HepG2 (cell line): ENCODE data around the gene POLR1H. TPM values are rescaled to one million over a fixed set of nuclear protein-coding genes. Genes with fewer than 3 reads are reported as not detected.

Experiments
- ATAC-seq: fragments of 200-7000 bp; cut with Tn5 transposase; 3 replicates; pipeline ENCODE4 v1.9.1; 2020; ENCODE audit warnings: mild to moderate bottlenecking, moderate library complexity
- BruUV-seq: library from RNA; stranded (reverse); fragments of 400-500 nt; replicated peaks from 2 replicates; lab custom pipeline; 2021; lab: Mats Ljungman, UMichigan
- CTCF ChIA-PET: fragments of 300-600 bp; formaldehyde crosslinking; extraction: SDS; loops from one replicate; lab custom pipeline; 2021; ENCODE audit warnings: low total read pairs, inconsistent platforms, low intra/inter-chr PET ratio; lab: Yijun Ruan, JAX
- POLR2A ChIA-PET: fragments of 350-600 bp; sonication (Branson Sonifier 250); formaldehyde crosslinking; loops from one replicate; lab custom pipeline; 2020; ENCODE audit warnings: antibody characterized with exemption, inconsistent platforms; lab: Yijun Ruan, JAX
- DNase-seq: peaks from one replicate; pipeline ENCODE4 v3.0.0-alpha.2; 2015; ENCODE audit warnings: low spot score
- FAIRE-seq: peaks from 3 replicates; lab custom pipeline; 2011; peaks lifted over from hg19 to GRCh38; lab: Jason Lieb, UNC
- H2AFZ ChIP-seq: one replicate; pipeline ENCODE4 v1.6.1; 2011; ENCODE audit warnings: low read length, inconsistent platforms
- H3K27ac ChIP-seq: fragments of 300-600 bp; 3 replicates; pipeline ENCODE4 v1.8.0; 2011; ENCODE audit warnings: mixed run types, mild to moderate bottlenecking, mixed read lengths, low read length, inconsistent platforms; ENCODE audit not compliant: insufficient read depth; ENCODE audit errors: extremely low read length
- H3K27me3 ChIP-seq, 2 experiments: fragments of 200-600 bp in 1 of 2; 2 replicates in 1 of 2; 3 replicates in 1 of 2; pipeline versions ENCODE4 v1.6.0 to v1.8.0; 2011; ENCODE audit warnings: low read length in 2 of 2, mild to moderate bottlenecking in 2 of 2, moderate library complexity in 2 of 2, inconsistent platforms in 1 of 2; ENCODE audit not compliant: insufficient read depth in 2 of 2, control insufficient read depth in 1 of 2
- H3K36me3 ChIP-seq, 2 experiments: fragments of 200-600 bp in 1 of 2; replicated peaks in 1 of 2; 2 replicates in 1 of 2; 3 replicates in 1 of 2; pipeline versions ENCODE4 v1.5.1 to v1.8.0; 2011; ENCODE audit warnings: low read length in 2 of 2, inconsistent platforms in 1 of 2; ENCODE audit not compliant: insufficient read depth in 2 of 2, control insufficient read depth in 1 of 2
- H3K4me1 ChIP-seq: 2 replicates; pipeline ENCODE4 v1.5.1; 2012; ENCODE audit warnings: low read length, inconsistent platforms; ENCODE audit not compliant: insufficient read depth
- H3K4me2 ChIP-seq: 2 replicates; pipeline ENCODE4 v1.6.0; 2011; ENCODE audit warnings: low read depth, low read length, inconsistent platforms
- H3K4me3 ChIP-seq, 3 experiments: fragments of 200-600 bp in 1 of 3; sonication (generic), shearing (Covaris generic) in 1 of 3; replicated peaks in 1 of 3; 2 replicates each; pipeline ENCODE4 v1.5.1; 2011 to 2016; ENCODE audit warnings: low read length in 3 of 3, inconsistent platforms in 2 of 3, low read depth in 2 of 3, mild to moderate bottlenecking in 2 of 3, control low read depth in 1 of 3, mixed read lengths in 1 of 3; ENCODE audit not compliant: insufficient read depth in 1 of 3
- H3K79me2 ChIP-seq: one replicate; pipeline ENCODE4 v1.6.1; 2011; ENCODE audit warnings: low read length, inconsistent platforms; ENCODE audit not compliant: insufficient read depth
- H3K9ac ChIP-seq: 2 replicates; pipeline ENCODE4 v1.6.0; 2011; ENCODE audit warnings: mild to moderate bottlenecking, low read depth, low read length, inconsistent platforms; ENCODE audit not compliant: insufficient read depth
- H3K9me3 ChIP-seq: 2 replicates; pipeline ENCODE4 v1.5.1; 2012; ENCODE audit warnings: mild to moderate bottlenecking, low read length
- H4K20me1 ChIP-seq: 2 replicates; pipeline ENCODE4 v1.6.0; 2011; ENCODE audit warnings: inconsistent platforms, mild to moderate bottlenecking, low read length, moderate library complexity; ENCODE audit not compliant: insufficient read depth
- BCL3 ChIP-seq: sonication (generic); formaldehyde crosslinking; IDR thresholded peaks from 2 replicates; pipeline ENCODE4 v1.5.1; 2020; ENCODE audit warnings: mild to moderate bottlenecking, missing genetic modification reagents, moderate library complexity
- CBFB ChIP-seq: sonication (generic); formaldehyde crosslinking; IDR thresholded peaks from 2 replicates; pipeline ENCODE4 v1.4.0; 2020; ENCODE audit warnings: missing genetic modification reagents
- EHMT2 ChIP-seq: fragments of 200-600 bp; sonication (generic); IDR thresholded peaks from 2 replicates; pipeline ENCODE4 v1.7.0; 2017; ENCODE audit warnings: antibody characterized with exemption, low read depth, low read length, borderline replicate concordance
- ESRRA ChIP-seq: sonication (generic); formaldehyde crosslinking; IDR thresholded peaks from 2 replicates; pipeline ENCODE4 v1.5.1; 2020; ENCODE audit warnings: mild to moderate bottlenecking, low read depth, missing genetic modification reagents
- GABPB1 ChIP-seq: IDR thresholded peaks from 2 replicates; pipeline ENCODE4 v1.6.1; 2016; ENCODE audit warnings: mild to moderate bottlenecking, missing genetic modification reagents, moderate library complexity, missing compliant biosample characterization
- KLF16 ChIP-seq, 2 experiments: sonication (generic) in 1 of 2; formaldehyde crosslinking in 1 of 2; IDR thresholded peaks; 2 replicates each; pipeline versions ENCODE4 v1.6.1 to v1.8.0; 2016 to 2023; ENCODE audit warnings: missing genetic modification reagents in 2 of 2, missing compliant biosample characterization in 1 of 2
- MLXIP ChIP-seq: sonication (generic); formaldehyde crosslinking; IDR thresholded peaks from 2 replicates; pipeline ENCODE4 v1.9.0; 2021; ENCODE audit warnings: missing genetic modification reagents, borderline replicate concordance
- POGZ ChIP-seq: sonication (generic); formaldehyde crosslinking; IDR thresholded peaks from 2 replicates; pipeline ENCODE4 v1.4.0; 2020; ENCODE audit warnings: mild to moderate bottlenecking, missing genetic modification reagents
- RORA ChIP-seq: sonication (generic); formaldehyde crosslinking; IDR thresholded peaks from 2 replicates; pipeline ENCODE4 v1.5.0; 2020; ENCODE audit warnings: mild to moderate bottlenecking, missing genetic modification reagents, moderate library complexity
- ZBTB42 ChIP-seq: sonication (generic); formaldehyde crosslinking; IDR thresholded peaks from 2 replicates; pipeline ENCODE4 v1.5.0; 2020; ENCODE audit warnings: mild to moderate bottlenecking, missing genetic modification reagents
- ZNF274 ChIP-seq: sonication (generic); formaldehyde crosslinking; IDR thresholded peaks from 2 replicates; pipeline ENCODE4 v1.5.1; 2020; ENCODE audit warnings: mild to moderate bottlenecking, missing genetic modification reagents
- ZNF563 ChIP-seq: sonication (generic); formaldehyde crosslinking; IDR thresholded peaks from 2 replicates; pipeline ENCODE4 v1.8.0; 2022; ENCODE audit warnings: mild to moderate bottlenecking, moderate library complexity, missing genetic modification reagents
- WGBS: methylation state at CpG from one replicate; pipeline ENCODE4 v1.1.6; 2017; ENCODE audit warnings: low lambda C conversion rate; 5-methylcytosine and 5-hydroxymethylcytosine counted together
- in situ Hi-C: cut with HindIII; loops from 2 replicates; pipeline ENCODE4 v1.10.0; 2017; ENCODE audit warnings: low pct_unique_long_range_greater_than_20kb; ENCODE audit not compliant: extremely low pct_ligation_motif_present
- intact Hi-C: fragments of 100-400 bp; cut with micrococcal nuclease; formaldehyde crosslinking; loops from one replicate; pipeline ENCODE4 v1.10.0; 2022; ENCODE audit not compliant: unreplicated experiment
- polyA plus RNA-seq, 8 experiments: library from polyadenylated mRNA; depleted of rRNA in 3 of 8; stranded (reverse) in 7 of 8; unstranded in 1 of 8; fragments of >200 nt; fragmentation: Illumina TruSeq in 4 of 8; extraction: Trizol in 4 of 8; gene quantifications; 2 replicates each; pipeline versions ENCODE4 v1.2.1 to v1.2.3, GENCODE V29; 2011 to 2016; ENCODE audit warnings: low read depth in 4 of 8, missing spikeins in 1 of 8, mixed read lengths in 1 of 8; ENCODE audit not compliant: insufficient read depth in 1 of 8
- total RNA-seq, 5 experiments: library from RNA; depleted of rRNA; stranded (reverse); fragments of >200 nt; fragmentation: Illumina TruSeq; extraction: Trizol; gene quantifications; 2 replicates each; pipeline ENCODE4 v1.2.3, GENCODE V29; 2016; ENCODE audit warnings: low read depth in 1 of 5
- TF ChIP-seq, protein P1 (sequence below): sonication (generic); formaldehyde crosslinking; IDR thresholded peaks from 2 replicates; pipeline ENCODE4 v1.8.0; 2022; ENCODE audit warnings: missing genetic modification reagents, mild to moderate bottlenecking, borderline replicate concordance

POLR1H gene
- total and polyA plus RNA-seq, 2 of the 13 experiments (the other 11 are each of a cell fraction or from before 2014, with no cell fraction given): 61.4 to 79.8 TPM

- BruUV-seq: no TSS peak
- H3K9ac ChIP-seq: no peak overlapping the region
- ChIA-PET CTCF (no interaction called here), POLR2A (no interaction called here)
- no peak overlapping the region for H3K4me3 ChIP-seq
- no peak for DNase-seq
- no peak overlapping the region for H3K27ac ChIP-seq
- no peaks in the 10 kb centered on the region for H3K4me1 ChIP-seq
- no peak overlapping the region for H3K4me2 ChIP-seq
- H4K20me1 ChIP-seq: no peaks in the 10 kb centered on the region
- FAIRE-seq: no peak
- H3K9me3 ChIP-seq: no peaks in the 10 kb centered on the region
- H3K36me3 ChIP-seq: peaks cover 0 to 4% of the 10 kb centered on the region in 2 experiments; a peak in 3 of 5 replicates
- no peaks in the 10 kb centered on the region for H3K79me2 ChIP-seq
- in situ Hi-C loops (no loop called here), intact Hi-C loops (no loop called here)
- no peaks in the 10 kb centered on the region for H3K27me3 ChIP-seq
- no peak for ATAC-seq
- no peak overlapping the region for H2AFZ ChIP-seq
- 97% methylated on average over 2 of the region's 2 CpGs for WGBS
- TF ChIP-seq CBFB (no peak), GABPB1 (CRISPR knock-in tag) (no peak), KLF16 (CRISPR knock-in tag; IDR thresholded peaks at IDR 0.05) (no peak), ESRRA (CRISPR knock-in tag) (no peak), MLXIP (CRISPR knock-in tag) (no peak), RORA (CRISPR knock-in tag) (no peak), POGZ (CRISPR knock-in tag) (no peak), ZNF563 (no peak), BCL3 (CRISPR knock-in tag) (no peak), ZBTB42 (CRISPR knock-in tag) (no peak), EHMT2 (no peak), ZNF274 (CRISPR knock-in tag) (no peak)
- TF ChIP-seq, protein P1, sequence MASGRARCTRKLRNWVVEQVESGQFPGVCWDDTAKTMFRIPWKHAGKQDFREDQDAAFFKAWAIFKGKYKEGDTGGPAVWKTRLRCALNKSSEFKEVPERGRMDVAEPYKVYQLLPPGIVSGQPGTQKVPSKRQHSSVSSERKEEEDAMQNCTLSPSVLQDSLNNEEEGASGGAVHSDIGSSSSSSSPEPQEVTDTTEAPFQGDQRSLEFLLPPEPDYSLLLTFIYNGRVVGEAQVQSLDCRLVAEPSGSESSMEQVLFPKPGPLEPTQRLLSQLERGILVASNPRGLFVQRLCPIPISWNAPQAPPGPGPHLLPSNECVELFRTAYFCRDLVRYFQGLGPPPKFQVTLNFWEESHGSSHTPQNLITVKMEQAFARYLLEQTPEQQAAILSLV (CRISPR knock-in tag): no peak
Measured at GRCh38 chr6:30019819-30020218, 41.2 kb upstream of the POLR1H start.
